Endothelial cell of umbilical vein (primary cell): ENCODE results near the gene ELMO2. TPM values are rescaled to one million over a fixed set of nuclear protein-coding genes. Genes with fewer than 3 reads are reported as not detected.

ENCODE experiments used
- BruUV-seq: library from RNA; stranded (reverse); fragments of 400-500 nt; replicated peaks from 2 replicates; lab custom pipeline; 2021; lab: Mats Ljungman, UMichigan
- CTCF ChIA-PET: fragments of 300-600, 350-600 bp; sonication (Branson Sonifier 250); formaldehyde crosslinking; loops from one replicate; lab custom pipeline; 2021; ENCODE audit warnings: antibody characterized with exemption, inconsistent platforms; lab: Charles Lee
- POLR2A ChIA-PET: fragments of 300-600, 350-600 bp; sonication (Branson Sonifier 250); formaldehyde crosslinking; loops from one replicate; lab custom pipeline; 2021; ENCODE audit warnings: antibody characterized with exemption, inconsistent platforms; lab: Charles Lee
- DNase-seq: peaks from one replicate; pipeline ENCODE4 v3.0.0-alpha.2; 2011; ENCODE audit warnings: low read depth, low spot score
- FAIRE-seq: peaks from 2 replicates; lab custom pipeline; 2011; peaks lifted over from hg19 to GRCh38; lab: Jason Lieb, UNC
- H2AFZ ChIP-seq: 2 replicates; pipeline ENCODE4 v1.6.0; 2012; ENCODE audit warnings: low read depth, low read length, control low read depth, inconsistent platforms
- H3K27ac ChIP-seq: 2 replicates; pipeline ENCODE4 v1.5.1; 2011; ENCODE audit warnings: low read depth, mild to moderate bottlenecking, control low read depth, low read length, moderate library complexity; ENCODE audit not compliant: insufficient read depth
- H3K27me3 ChIP-seq, 2 experiments: 2 replicates each; pipeline versions ENCODE4 v1.6.0 to v1.6.1; 2011; ENCODE audit warnings: low read length in 2 of 2, mixed read lengths in 1 of 2; ENCODE audit not compliant: control insufficient read depth in 2 of 2, insufficient read depth in 2 of 2
- H3K36me3 ChIP-seq, 2 experiments: 2 replicates in 1 of 2; 3 replicates in 1 of 2; pipeline ENCODE4 v1.5.1; 2011; ENCODE audit warnings: low read length in 2 of 2, mild to moderate bottlenecking in 1 of 2, moderate library complexity in 1 of 2; ENCODE audit not compliant: control insufficient read depth in 2 of 2, insufficient read depth in 2 of 2; ENCODE audit errors: extremely low read depth in 1 of 2
- H3K4me1 ChIP-seq: 3 replicates; pipeline ENCODE4 v1.5.1; 2011; ENCODE audit warnings: mild to moderate bottlenecking, low read length; ENCODE audit not compliant: control insufficient read depth, insufficient read depth; ENCODE audit errors: extremely low read depth
- H3K4me2 ChIP-seq: 2 replicates; pipeline ENCODE4 v1.6.1; 2011; ENCODE audit warnings: low read length, control low read depth, mixed read lengths; ENCODE audit not compliant: insufficient read depth
- H3K4me3 ChIP-seq, 3 experiments: fragments of 200-600 bp in 1 of 3; sonication (generic), shearing (Covaris generic) in 1 of 3; replicated peaks in 1 of 3; 2 replicates each; pipeline ENCODE4 v1.5.1; 2011 to 2016; ENCODE audit warnings: control low read depth in 3 of 3, low read length in 3 of 3, mild to moderate bottlenecking in 2 of 3, inconsistent platforms in 1 of 3, low read depth in 1 of 3, moderate library complexity in 1 of 3; ENCODE audit not compliant: insufficient read depth in 1 of 3
- H3K79me2 ChIP-seq: 2 replicates; pipeline ENCODE4 v1.6.0; 2012; ENCODE audit warnings: low read length, inconsistent platforms; ENCODE audit not compliant: control insufficient read depth, insufficient read depth
- H3K9ac ChIP-seq: replicated peaks from 2 replicates; pipeline ENCODE3; 2011; ENCODE audit warnings: low read length, control low read depth; ENCODE audit not compliant: insufficient read depth; ENCODE audit errors: extremely low read depth
- H3K9me1 ChIP-seq: replicated peaks from 3 replicates; pipeline ENCODE4 v1.6.0; 2011; ENCODE audit warnings: mild to moderate bottlenecking, low read length; ENCODE audit not compliant: control insufficient read depth, insufficient read depth; ENCODE audit errors: extremely low read depth
- H3K9me3 ChIP-seq: replicated peaks from 2 replicates; pipeline ENCODE4 v1.5.1; 2012; ENCODE audit warnings: low read length, inconsistent platforms; ENCODE audit not compliant: control insufficient read depth, insufficient read depth
- H4K20me1 ChIP-seq: replicated peaks from 2 replicates; pipeline ENCODE3; 2011; ENCODE audit warnings: mild to moderate bottlenecking, low read length; ENCODE audit not compliant: control insufficient read depth, insufficient read depth; ENCODE audit errors: extremely low read depth
- MYC ChIP-seq: IDR thresholded peaks from one replicate; pipeline ENCODE4 v1.6.1; 2011; ENCODE audit warnings: mild to moderate bottlenecking, low read depth, low read length
- POLR2A ChIP-seq: IDR thresholded peaks from 2 replicates; pipeline ENCODE4 v1.6.1; 2012; ENCODE audit warnings: low read depth, mild to moderate bottlenecking, control low read depth, low read length
- POLR2AphosphoS5 ChIP-seq: IDR thresholded peaks from 2 replicates; pipeline ENCODE4 v1.6.1; 2012; ENCODE audit warnings: low read depth, mild to moderate bottlenecking, control low read depth, low read length, moderate library complexity; ENCODE audit not compliant: insufficient read depth
- dilution Hi-C: fragments of 300-500 bp; cut with MboI; formaldehyde crosslinking; loops from one replicate; pipeline ENCODE4 v1.15.0; 2019; ENCODE audit warnings: low sequenced_read_pairs; ENCODE audit not compliant: extremely low pct_ligation_motif_present
- intact Hi-C: fragments of 100-400 bp; cut with micrococcal nuclease; formaldehyde crosslinking; loops from one replicate; pipeline ENCODE4 v1.10.0; 2022
- polyA plus RNA-seq, 4 experiments: library from polyadenylated mRNA; depleted of rRNA in 3 of 4; stranded (reverse) in 3 of 4; unstranded in 1 of 4; fragments of >200 nt; gene quantifications; 2 replicates each; pipeline versions ENCODE4 v1.2.1 to v1.2.3, GENCODE V29; 2011 to 2012; ENCODE audit warnings: missing spikeins in 1 of 4
- total RNA-seq: library from RNA; stranded (reverse); gene quantifications from 2 replicates; pipeline ENCODE4 v1.2.3, GENCODE V29; 2021
- TF ChIP-seq, protein P1 (sequence below): IDR thresholded peaks from 2 replicates; pipeline ENCODE4 v1.6.1; 2011; ENCODE audit not compliant: insufficient read depth, insufficient read length
- TF ChIP-seq, protein P2 (sequence below), 2 donors: IDR thresholded peaks; 1 replicate in 1 of 2; 2 replicates in 1 of 2; pipeline ENCODE4 v1.5.1; 2011; ENCODE audit warnings: low read length in 2 of 2, mild to moderate bottlenecking in 2 of 2, moderate library complexity in 2 of 2, control low read depth in 1 of 2, inconsistent platforms in 1 of 2, low read depth in 1 of 2; ENCODE audit not compliant: insufficient read depth in 1 of 2; ENCODE audit errors: extremely low read depth in 1 of 2

ELMO2 gene
- total and polyA plus RNA-seq, 2 donors (not counting 3 experiments of a cell fraction or from before 2014, with no cell fraction given) = 35.1 to 43.5 TPM

DNA sequence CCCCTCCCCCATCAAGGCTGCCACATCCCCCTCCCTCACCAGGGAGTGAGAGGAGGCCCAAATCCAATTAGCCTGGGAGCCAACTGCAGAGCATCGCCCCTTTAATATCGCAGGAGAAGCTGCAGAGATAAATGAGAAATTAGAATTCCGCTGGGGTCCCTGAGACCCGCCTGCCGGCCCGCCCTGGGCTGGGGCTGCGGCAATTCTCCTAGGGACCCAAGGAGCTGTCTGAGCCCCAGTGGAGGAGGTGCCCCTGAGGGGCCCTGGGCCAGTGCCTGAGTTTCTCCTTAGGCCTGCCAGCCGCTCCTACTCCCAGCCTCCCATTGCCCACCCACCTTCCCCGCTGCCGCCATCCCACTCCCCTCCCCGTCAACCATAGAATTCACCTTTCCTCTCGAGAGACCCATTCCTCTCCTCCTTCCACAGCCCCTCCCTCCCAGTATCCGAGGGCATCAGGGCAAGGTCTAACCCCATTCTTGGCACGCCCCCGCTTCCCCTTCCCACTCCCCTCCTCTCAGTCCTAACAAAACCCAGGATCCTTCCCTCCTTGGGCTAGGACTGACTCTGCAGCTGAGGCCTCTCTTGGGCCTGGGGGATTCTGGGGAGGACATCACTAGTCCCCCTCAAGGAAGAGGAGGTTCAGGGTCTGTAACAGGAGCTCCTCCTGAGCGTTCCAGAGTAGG, 78.1 kb downstream of the ELMO2 start:
- intact Hi-C loops = no loop called here
- BruUV-seq = no TSS peak

More for the DNA sequence above, 78.1 kb downstream of the ELMO2 start:
- Histone ChIP-seq H3K4me3 (no peak overlapping the region), H3K4me2 (no peak overlapping the region), H3K27me3 (peaks cover 2 to 7% of the 10 kb centered on the region in 2 experiments), H3K9me3 (no peaks in the 10 kb centered on the region), H3K36me3 (no peaks in the 10 kb centered on the region), H3K27ac (no peak overlapping the region), H3K79me2 (no peaks in the 10 kb centered on the region), H2AFZ (no peak overlapping the region), H3K9ac (no peak overlapping the region), H3K9me1 (no peaks in the 10 kb centered on the region), H3K4me1 (no peaks in the 10 kb centered on the region), H4K20me1 (no peaks in the 10 kb centered on the region)
- DNase-seq = no peak
- dilution Hi-C loops = no loop called here
- POLR2A ChIA-PET = no interaction called here
- FAIRE-seq = no peak
- CTCF ChIA-PET = interaction anchor here (1.2 to 1.7 kb wide), 2 partner anchors 20 to 154 kb away, joined by 4 read pairs; no protein-coding TSS in a partner anchor
- TF ChIP-seq POLR2AphosphoS5 (no peak), MYC (no peak), POLR2A (no peak)
- TF ChIP-seq, protein P1, sequence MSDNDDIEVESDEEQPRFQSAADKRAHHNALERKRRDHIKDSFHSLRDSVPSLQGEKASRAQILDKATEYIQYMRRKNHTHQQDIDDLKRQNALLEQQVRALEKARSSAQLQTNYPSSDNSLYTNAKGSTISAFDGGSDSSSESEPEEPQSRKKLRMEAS = no peak
- TF ChIP-seq, protein P2, sequence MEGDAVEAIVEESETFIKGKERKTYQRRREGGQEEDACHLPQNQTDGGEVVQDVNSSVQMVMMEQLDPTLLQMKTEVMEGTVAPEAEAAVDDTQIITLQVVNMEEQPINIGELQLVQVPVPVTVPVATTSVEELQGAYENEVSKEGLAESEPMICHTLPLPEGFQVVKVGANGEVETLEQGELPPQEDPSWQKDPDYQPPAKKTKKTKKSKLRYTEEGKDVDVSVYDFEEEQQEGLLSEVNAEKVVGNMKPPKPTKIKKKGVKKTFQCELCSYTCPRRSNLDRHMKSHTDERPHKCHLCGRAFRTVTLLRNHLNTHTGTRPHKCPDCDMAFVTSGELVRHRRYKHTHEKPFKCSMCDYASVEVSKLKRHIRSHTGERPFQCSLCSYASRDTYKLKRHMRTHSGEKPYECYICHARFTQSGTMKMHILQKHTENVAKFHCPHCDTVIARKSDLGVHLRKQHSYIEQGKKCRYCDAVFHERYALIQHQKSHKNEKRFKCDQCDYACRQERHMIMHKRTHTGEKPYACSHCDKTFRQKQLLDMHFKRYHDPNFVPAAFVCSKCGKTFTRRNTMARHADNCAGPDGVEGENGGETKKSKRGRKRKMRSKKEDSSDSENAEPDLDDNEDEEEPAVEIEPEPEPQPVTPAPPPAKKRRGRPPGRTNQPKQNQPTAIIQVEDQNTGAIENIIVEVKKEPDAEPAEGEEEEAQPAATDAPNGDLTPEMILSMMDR (IDR thresholded peaks at IDR 0.05; ENCODE audit: extremely low read depth in 1 of 2, insufficient read depth in 1 of 2, low read depth in 1 of 2, low read length in 2 of 2) = no peak
